Dermis blood vessel endothelial cell (primary cell): ENCODE measurements around the gene DOK1. TPM values are rescaled to one million over a fixed set of nuclear protein-coding genes. Genes with fewer than 3 reads are reported as not detected.

Source experiments
- DNase-seq: peaks from one replicate; pipeline ENCODE4 v3.0.0; 2010
- total RNA-seq: library from RNA; depleted of rRNA; stranded (reverse); fragments of >200 nt; gene quantifications from 2 replicates; pipeline ENCODE4 v1.2.3, GENCODE V29; 2014

The DOK1 gene
- total RNA-seq, 1 donor from 2014 or later: 20.8 TPM

GRCh38 chr2:74525717-74526648, 28.5 kb upstream of the DOK1 start, which contains the start of gene DQX1:
Gene DQX1 (minus strand): TSS chr2:74526231. CDS start chr2:74525729, 502 bp downstream.
- DNase-seq: peak; percentile 33

GRCh38 chr2:74526649-74527230, 27.8 kb upstream of the DOK1 start:
- no peak for DNase-seq

- no peak for DNase-seq
These were observed 26.8 kb upstream of the DOK1 start for GRCh38 chr2:74527741-74528140.

- no peak for DNase-seq
These were observed 25.7 kb upstream of the DOK1 start for GRCh38 chr2:74528600-74529356.

- DNase-seq: peak; percentile 98
These were observed 24.9 kb upstream of the DOK1 start, which contains the start of the genes AUP1 and HTRA2 for GRCh38 chr2:74529357-74530238. Gene AUP1 (minus strand): TSS chr2:74529706. CDS start chr2:74529629, 77 bp downstream. Gene HTRA2 (plus strand): TSS chr2:74529933. CDS start chr2:74530007, 74 bp downstream.

- peak; percentile 61 for DNase-seq
These were observed 24.0 kb upstream of the DOK1 start for GRCh38 chr2:74530239-74531187.

GRCh38 chr2:74531666-74532065, 22.9 kb upstream of the DOK1 start:
- DNase-seq: no peak

- peak; percentile 66 for DNase-seq
These were observed 22.3 kb upstream of the DOK1 start for GRCh38 chr2:74532222-74532621.

- no peak for DNase-seq
These were observed 21.1 kb upstream of the DOK1 start for GRCh38 chr2:74533464-74533863.

GRCh38 chr2:74534411-74534810, 20.1 kb upstream of the DOK1 start:
- no peak for DNase-seq

GRCh38 chr2:74535440-74535965, 19.0 kb upstream of the DOK1 start:
- DNase-seq: no peak

GRCh38 chr2:74536166-74536950, 18.2 kb upstream of the DOK1 start:
- no peak for DNase-seq

GRCh38 chr2:74537140-74537539, 17.4 kb upstream of the DOK1 start:
- DNase-seq: no peak

- DNase-seq: no peak
These were observed 15.6 kb upstream of the DOK1 start for GRCh38 chr2:74538881-74539339.

GRCh38 chr2:74540291-74540690, 14.2 kb upstream of the DOK1 start:
- DNase-seq: no peak

GRCh38 chr2:74542978-74543377, 11.5 kb upstream of the DOK1 start:
- no peak for DNase-seq

GRCh38 chr2:74544634-74545033, 9.9 kb upstream of the DOK1 start:
- no peak for DNase-seq

GRCh38 chr2:74546004-74546403, 8.5 kb upstream of the DOK1 start:
- DNase-seq: no peak

- no peak for DNase-seq
These were observed 6.1 kb upstream of the DOK1 start for GRCh38 chr2:74548285-74548899.
